Small intestine (tissue), 7 donors: Measurements from ENCODE around the gene ADD3. TPM values are rescaled to one million over a fixed set of nuclear protein-coding genes. Genes with fewer than 3 reads are reported as not detected.
A peak's percentile ranks its signal among the peaks of the same experiment; 100 is the strongest.

Source experiments
- DNase-seq, 2 donors: peaks; one replicate each; pipeline versions ENCODE4 v3.0.0 to v3.0.0-alpha.2; 2013
- FAIRE-seq: peaks from 2 replicates; lab custom pipeline; 2012; peaks lifted over from hg19 to GRCh38; lab: Jason Lieb, UNC
- H3K27ac ChIP-seq, 3 donors: one replicate each; pipeline ENCODE4 v1.5.1; 2013; ENCODE audit warnings: low read length in 2 of 3, mild to moderate bottlenecking in 2 of 3, control low read depth in 1 of 3, inconsistent platforms in 1 of 3, low read depth in 1 of 3, moderate library complexity in 1 of 3
- H3K27me3 ChIP-seq, 3 donors: one replicate each; pipeline ENCODE4 v1.6.1; 2013; ENCODE audit warnings: low read length in 3 of 3, inconsistent platforms in 1 of 3; ENCODE audit not compliant: control insufficient read depth in 3 of 3, insufficient read depth in 3 of 3
- H3K36me3 ChIP-seq, 3 donors: one replicate each; pipeline ENCODE4 v1.6.1; 2013; ENCODE audit warnings: low read length in 3 of 3, inconsistent platforms in 1 of 3, low read depth in 1 of 3, mild to moderate bottlenecking in 1 of 3, moderate library complexity in 1 of 3; ENCODE audit not compliant: control insufficient read depth in 3 of 3, insufficient read depth in 2 of 3
- H3K4me1 ChIP-seq, 3 donors: one replicate each; pipeline ENCODE4 v1.6.1; 2013; ENCODE audit warnings: low read length in 2 of 3, inconsistent platforms in 1 of 3, low read depth in 1 of 3, mild to moderate bottlenecking in 1 of 3, moderate library complexity in 1 of 3; ENCODE audit not compliant: control insufficient read depth in 3 of 3, insufficient read depth in 2 of 3
- H3K4me3 ChIP-seq, 3 donors: one replicate each; pipeline ENCODE4 v1.5.1; 2013; ENCODE audit warnings: low read length in 3 of 3, control low read depth in 1 of 3, inconsistent platforms in 1 of 3, low read depth in 1 of 3, mild to moderate bottlenecking in 1 of 3, moderate library complexity in 1 of 3
- H3K9me3 ChIP-seq, 2 donors: one replicate each; pipeline ENCODE4 v1.6.1; 2013; ENCODE audit warnings: low read depth in 1 of 2, low read length in 1 of 2; ENCODE audit not compliant: control insufficient read depth in 2 of 2, insufficient read depth in 1 of 2
- WGBS, 3 donors: extraction: QIAGEN DNeasy Blood & Tissue Kit; methylation state at CpG; one replicate each; pipeline ENCODE4 v1.1.7; 2013; 5-methylcytosine and 5-hydroxymethylcytosine counted together
- polyA plus RNA-seq, 4 donors: library from polyadenylated mRNA; stranded (reverse) in 3 of 4; unstranded in 1 of 4; fragments of 200-250 nt in 3 of 4; fragments of 120-200 nt in 1 of 4; gene quantifications; one replicate each; pipeline versions ENCODE4 v1.2.1 to v1.2.3, GENCODE V29; 2013
- donor health status: healthy with polysubstance abuse.
- donor health status: control.
- donor health status: control.
- donor health status: Bipolar disorder and iron deficiency.
- donor health status: healthy.

ADD3 gene
- polyA plus RNA-seq, 4 donors: 63.7 to 497 (median 99.1) TPM

- Histone ChIP-seq H3K4me1 (peaks cover 6 to 36% (median 6%) of the 10 kb centered on the region in 3 donors), H3K36me3 (no peaks in the 10 kb centered on the region), H3K27me3 (no peaks in the 10 kb centered on the region), H3K9me3 (no peaks in the 10 kb centered on the region), H3K4me3 (no peak overlapping the region), H3K27ac (peak overlapping the region in 2 of 3 donors; percentile 44 to 97)
- DNase-seq (peak; percentile 55 to 72), FAIRE-seq (no peak)
- 18 to 73% (median 44%) methylated on average over 7 of the region's 7 CpGs for WGBS, 3 donors
These were observed 14.0 kb upstream of the ADD3 start for GRCh38 chr10:109993551-109994330.

GRCh38 chr10:109994711-109995577, 12.8 kb upstream of the ADD3 start:
- peaks cover 8 to 43% (median 10%) of the 10 kb centered on the region in 3 donors for H3K4me1 ChIP-seq
- FAIRE-seq (no peak), DNase-seq (peak; percentile 56 to 66)
- H3K27me3 ChIP-seq: no peaks in the 10 kb centered on the region
- no peak overlapping the region for H3K4me3 ChIP-seq
- H3K36me3 ChIP-seq: no peaks in the 10 kb centered on the region
- no peaks in the 10 kb centered on the region for H3K9me3 ChIP-seq
- WGBS, 3 donors: 20 to 64% (median 44%) methylated on average over 5 of the region's 5 CpGs
- H3K27ac ChIP-seq: peak overlapping the region; percentile 18 to 97 (median 62)

DNA sequence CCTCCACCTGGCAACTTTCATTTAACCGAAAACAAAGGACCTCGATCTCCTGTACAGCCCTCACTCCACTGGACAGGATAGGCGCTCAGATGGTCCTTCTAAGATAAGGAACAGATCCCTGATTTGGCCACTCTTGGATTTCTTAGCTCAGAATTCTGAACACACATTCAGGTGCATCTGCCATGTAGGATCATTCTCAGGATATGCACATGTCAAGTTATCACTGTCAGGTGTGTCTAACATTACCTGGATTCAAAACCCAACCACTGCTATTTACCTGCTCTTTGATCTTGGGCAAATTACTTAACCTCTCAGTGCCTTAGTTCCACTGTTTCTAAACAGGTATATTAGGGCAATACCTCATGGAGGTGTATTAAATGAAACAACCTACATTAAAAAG, 12.2 kb upstream of the ADD3 start:
- DNase-seq: peak; percentile 75 to 77
- WGBS, 3 donors: 29 to 60% (median 44%) methylated on average over 3 of the region's 3 CpGs
- H3K27me3 ChIP-seq: no peaks in the 10 kb centered on the region
- no peak for FAIRE-seq
- peaks cover 8 to 47% (median 10%) of the 10 kb centered on the region in 3 donors for H3K4me1 ChIP-seq
- no peaks in the 10 kb centered on the region for H3K9me3 ChIP-seq
- no peak overlapping the region for H3K4me3 ChIP-seq
- H3K36me3 ChIP-seq: no peaks in the 10 kb centered on the region
- peak overlapping the region; percentile 10 to 97 (median 18) for H3K27ac ChIP-seq

GRCh38 chr10:109996225-109996624, 11.6 kb upstream of the ADD3 start:
- WGBS, 3 donors: 2 to 25% (median 14%) methylated on average over 2 of the region's 2 CpGs
- H3K27me3 ChIP-seq: no peaks in the 10 kb centered on the region
- H3K27ac ChIP-seq: peak overlapping the region; percentile 64 to 97 (median 89)
- H3K36me3 ChIP-seq: no peaks in the 10 kb centered on the region
- peaks cover 8 to 51% (median 10%) of the 10 kb centered on the region in 3 donors for H3K4me1 ChIP-seq
- FAIRE-seq: peak; percentile 82
- peak; percentile 84 to 91 for DNase-seq
- H3K9me3 ChIP-seq: no peaks in the 10 kb centered on the region
- peak overlapping the region in 2 of 3 donors; percentile 41 to 46 for H3K4me3 ChIP-seq

- no peaks in the 10 kb centered on the region for H3K9me3 ChIP-seq
- peaks cover 8 to 52% (median 10%) of the 10 kb centered on the region in 3 donors for H3K4me1 ChIP-seq
- DNase-seq (peak; percentile 81 to 83), FAIRE-seq (no peak)
- H3K27me3 ChIP-seq: no peaks in the 10 kb centered on the region
- no peaks in the 10 kb centered on the region for H3K36me3 ChIP-seq
- H3K27ac ChIP-seq: peak overlapping the region; percentile 64 to 97 (median 89)
- 17 to 53% (median 22%) methylated on average over 3 of the region's 3 CpGs for WGBS, 3 donors
- peak overlapping the region; percentile 7 to 46 (median 41) for H3K4me3 ChIP-seq
These were observed 11.0 kb upstream of the ADD3 start for GRCh38 chr10:109996766-109997171.

DNA sequence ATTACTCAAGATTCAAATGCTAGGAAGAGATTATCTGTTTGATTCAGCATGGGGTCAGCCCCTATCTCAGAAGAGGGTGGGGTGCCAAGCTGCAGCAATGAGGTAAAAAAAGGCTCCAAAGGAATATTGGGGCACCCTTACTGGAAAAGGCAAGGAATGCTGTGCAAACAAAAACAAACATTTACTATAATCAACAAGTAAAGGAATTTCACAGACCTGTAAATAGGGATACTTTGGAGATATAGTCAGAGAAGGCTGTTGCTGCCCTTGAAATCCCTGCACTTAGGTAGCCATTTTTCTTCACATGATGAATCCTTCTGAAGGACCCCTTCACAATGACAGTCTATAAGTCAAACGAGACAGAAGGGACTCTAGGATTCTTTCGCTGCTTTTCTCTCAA, 10.6 kb upstream of the ADD3 start:
- no peaks in the 10 kb centered on the region for H3K9me3 ChIP-seq
- H3K36me3 ChIP-seq: no peaks in the 10 kb centered on the region
- peak overlapping the region; percentile 7 to 41 (median 26) for H3K4me3 ChIP-seq
- DNase-seq (peak in 1 of 2 donors; percentile 44), FAIRE-seq (no peak)
- no peaks in the 10 kb centered on the region for H3K27me3 ChIP-seq
- H3K4me1 ChIP-seq: peaks cover 8 to 52% (median 10%) of the 10 kb centered on the region in 3 donors
- 26 to 67% (median 37%) methylated on average over 2 of the region's 2 CpGs for WGBS, 3 donors
- H3K27ac ChIP-seq: peak overlapping the region; percentile 55 to 97 (median 58)

GRCh38 chr10:109998513-109998912, 9.3 kb upstream of the ADD3 start:
- WGBS, 3 donors: 19 to 44% (median 28%) methylated on average over 1 of the region's 1 CpG
- Histone ChIP-seq H3K27me3 (no peaks in the 10 kb centered on the region), H3K36me3 (no peaks in the 10 kb centered on the region), H3K27ac (peak overlapping the region in 1 of 3 donors; percentile 97), H3K4me1 (peaks cover 6 to 50% (median 8%) of the 10 kb centered on the region in 3 donors), H3K9me3 (no peaks in the 10 kb centered on the region), H3K4me3 (peak overlapping the region in 1 of 3 donors; percentile 9)
- FAIRE-seq (no peak), DNase-seq (no peak)
